HEK293 (cell line): ENCODE results near the gene DCUN1D5.

Source experiments
- CTCF ChIP-seq: fragments of 450-650 bp; formaldehyde crosslinking; IDR thresholded peaks from 2 replicates; pipeline ENCODE4 v1.5.1; 2016; ENCODE audit warnings: missing biosample characterization, missing genetic modification characterization
- KLF16 ChIP-seq: fragments of 450-650 bp; formaldehyde crosslinking; IDR thresholded peaks from 2 replicates; pipeline ENCODE4 v1.5.1; 2017; ENCODE audit warnings: missing biosample characterization, missing genetic modification characterization
- REST ChIP-seq: fragments of 450-650 bp; formaldehyde crosslinking; IDR thresholded peaks from 2 replicates; pipeline ENCODE4 v1.5.1; 2016; ENCODE audit warnings: missing biosample characterization, missing genetic modification characterization
- TCF7L2 ChIP-seq: IDR thresholded peaks from 2 replicates; pipeline ENCODE4 v1.6.1; 2011; ENCODE audit warnings: low read depth, mild to moderate bottlenecking, inconsistent platforms, low read length, moderate library complexity, borderline replicate concordance
- TRIM28 ChIP-seq: IDR thresholded peaks from 2 replicates; pipeline ENCODE4 v1.6.1; 2011; ENCODE audit warnings: low read length, control low read depth, borderline replicate concordance
- ZBTB11 ChIP-seq: fragments of 450-650 bp; formaldehyde crosslinking; conservative IDR thresholded peaks from 2 replicates; pipeline ENCODE4 v1.5.1; 2016; ENCODE audit warnings: low read depth, missing biosample characterization, missing genetic modification characterization
- ZBTB44 ChIP-seq: fragments of 450-650 bp; IDR thresholded peaks from 2 replicates; pipeline ENCODE4 v1.5.1; 2018; ENCODE audit warnings: missing biosample characterization, mild to moderate bottlenecking, missing genetic modification characterization
- ZNF521 ChIP-seq: fragments of 450-650 bp; formaldehyde crosslinking; IDR thresholded peaks from 2 replicates; pipeline ENCODE4 v1.5.1; 2017; ENCODE audit warnings: missing biosample characterization, mild to moderate bottlenecking, missing genetic modification characterization
- ZNF555 ChIP-seq: fragments of 450-650 bp; formaldehyde crosslinking; conservative IDR thresholded peaks from 2 replicates; pipeline ENCODE4 v1.5.1; 2017; ENCODE audit warnings: missing biosample characterization, mild to moderate bottlenecking, missing genetic modification characterization, inconsistent platforms
- ZNF571 ChIP-seq: fragments of 450-650 bp; formaldehyde crosslinking; IDR thresholded peaks from 2 replicates; pipeline ENCODE4 v1.5.0; 2017; ENCODE audit warnings: missing biosample characterization, missing genetic modification characterization
- ZNF596 ChIP-seq: fragments of 450-650 bp; IDR thresholded peaks from 2 replicates; pipeline ENCODE4 v1.5.0; 2018; ENCODE audit warnings: missing biosample characterization, mild to moderate bottlenecking, missing genetic modification characterization, moderate library complexity

GRCh38 chr11:103050351-103050750 lies 41.6 kb downstream of the DCUN1D5 start:
- TF ChIP-seq ZNF521 (tag by site-specific recombination) (no peak), ZBTB44 (no peak), TCF7L2 (no peak), REST (tag by site-specific recombination) (no peak), CTCF (tag by site-specific recombination) (no peak), ZNF555 (tag by site-specific recombination) (no peak), KLF16 (no peak), ZNF596 (no peak), ZBTB11 (tag by site-specific recombination) (no peak), TRIM28 (no peak), ZNF571 (tag by site-specific recombination) (no peak)
